ENCODE data around the gene AIFM2.
"Not testable (repeated sequence)": the region's sequence is repeated elsewhere in the genome, so short reads cannot be mapped to it uniquely, and the experiment has no call there.

The AIFM2 gene

GRCh38 chr10:70162892-70163201 is 30.2 kb upstream of the AIFM2 start:
- Histone ChIP-seq H3K9me2 (replicated peaks; ENCODE audit: insufficient read depth, low read length) (no peaks in the 10 kb centered on the region), H3K4me1 (ENCODE audit: low read length) (peaks cover 27% of the 10 kb centered on the region), H3K27me3 (replicated peaks; ENCODE audit: insufficient read depth, low read length) (no peaks in the 10 kb centered on the region), H3K4me3 (ENCODE audit: low read length) (no peak overlapping the region), H4K20me1 (ENCODE audit: insufficient read depth, low read length) (peaks cover 19% of the 10 kb centered on the region; the same call in 1 of the 2 replicates), H3F3A (ENCODE audit: insufficient read depth, low read length) (peaks cover 4% of the 10 kb centered on the region; the same call in 1 of the 2 replicates), H3K9me3 (replicated peaks; ENCODE audit: insufficient read depth, low read length) (no peaks in the 10 kb centered on the region), H3K36me3 (replicated peaks; ENCODE audit: insufficient read depth, low read length) (peaks cover 16% of the 10 kb centered on the region), H3K27ac (ENCODE audit: low read length) (no peak overlapping the region), H3K4me2 (ENCODE audit: low read depth, low read length) (no peak overlapping the region), H3K79me2 (ENCODE audit: low read length) (peaks cover 92% of the 10 kb centered on the region), H3K9ac (ENCODE audit: low read length) (no peak overlapping the region), H2AFZ (ENCODE audit: low read length) (no peak overlapping the region)
- DNase-seq = no peak
- TF ChIP-seq, protein P1, sequence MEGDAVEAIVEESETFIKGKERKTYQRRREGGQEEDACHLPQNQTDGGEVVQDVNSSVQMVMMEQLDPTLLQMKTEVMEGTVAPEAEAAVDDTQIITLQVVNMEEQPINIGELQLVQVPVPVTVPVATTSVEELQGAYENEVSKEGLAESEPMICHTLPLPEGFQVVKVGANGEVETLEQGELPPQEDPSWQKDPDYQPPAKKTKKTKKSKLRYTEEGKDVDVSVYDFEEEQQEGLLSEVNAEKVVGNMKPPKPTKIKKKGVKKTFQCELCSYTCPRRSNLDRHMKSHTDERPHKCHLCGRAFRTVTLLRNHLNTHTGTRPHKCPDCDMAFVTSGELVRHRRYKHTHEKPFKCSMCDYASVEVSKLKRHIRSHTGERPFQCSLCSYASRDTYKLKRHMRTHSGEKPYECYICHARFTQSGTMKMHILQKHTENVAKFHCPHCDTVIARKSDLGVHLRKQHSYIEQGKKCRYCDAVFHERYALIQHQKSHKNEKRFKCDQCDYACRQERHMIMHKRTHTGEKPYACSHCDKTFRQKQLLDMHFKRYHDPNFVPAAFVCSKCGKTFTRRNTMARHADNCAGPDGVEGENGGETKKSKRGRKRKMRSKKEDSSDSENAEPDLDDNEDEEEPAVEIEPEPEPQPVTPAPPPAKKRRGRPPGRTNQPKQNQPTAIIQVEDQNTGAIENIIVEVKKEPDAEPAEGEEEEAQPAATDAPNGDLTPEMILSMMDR (IDR thresholded peaks at IDR 0.05; ENCODE audit: low read length) = no peak
- no peak for TF ChIP-seq EZH2phosphoT487 (IDR thresholded peaks at IDR 0.05; ENCODE audit: low read length)
- TF ChIP-seq EZH2 (optimal IDR thresholded peaks at IDR 0.05; ENCODE audit: low read depth, low read length) = no peak

DNA sequence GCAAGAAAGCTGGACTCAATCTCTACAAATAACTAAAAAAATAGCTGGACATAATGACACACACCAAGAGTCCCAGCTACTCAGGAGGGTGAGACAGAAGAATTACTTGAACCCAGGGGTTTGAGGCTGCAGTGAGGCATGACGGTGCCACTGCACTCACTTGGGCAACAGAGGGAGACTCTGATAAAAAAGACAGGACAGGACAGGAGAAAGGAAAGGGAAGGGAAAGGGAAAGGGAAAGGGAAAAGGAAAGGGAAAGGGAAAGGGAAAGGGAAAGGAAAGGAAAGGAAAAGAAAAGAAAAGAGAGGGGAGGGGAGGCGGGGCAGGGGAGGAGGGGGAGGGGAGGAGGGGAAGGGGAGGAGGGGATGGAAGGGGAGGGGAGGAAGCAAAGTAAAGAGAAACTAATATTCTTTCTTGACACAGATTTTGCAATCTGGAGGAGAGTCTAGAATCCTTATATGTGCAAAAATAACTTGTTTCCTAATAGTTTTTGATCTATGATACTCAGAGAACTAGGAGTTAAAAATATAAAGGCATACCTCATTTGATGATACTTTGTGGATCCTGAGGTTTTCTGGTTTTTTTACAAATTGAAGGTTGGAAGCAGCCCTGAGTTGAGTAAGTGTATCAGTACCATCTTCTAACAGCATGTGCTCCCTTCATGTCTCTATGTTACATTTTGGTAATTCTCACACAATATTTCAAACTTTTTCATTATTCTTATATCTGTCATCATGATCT is 29.7 kb upstream of the AIFM2 start:
- Histone ChIP-seq H3K36me3 (replicated peaks; ENCODE audit: insufficient read depth, low read length) (peaks cover 16% of the 10 kb centered on the region), H3K27me3 (replicated peaks; ENCODE audit: insufficient read depth, low read length) (no peaks in the 10 kb centered on the region), H3K4me1 (ENCODE audit: low read length) (peaks cover 27% of the 10 kb centered on the region), H3K79me2 (ENCODE audit: low read length) (peaks cover 89% of the 10 kb centered on the region), H3K27ac (ENCODE audit: low read length) (no peak overlapping the region), H3K9ac (ENCODE audit: low read length) (no peak overlapping the region), H3K9me3 (replicated peaks; ENCODE audit: insufficient read depth, low read length) (no peaks in the 10 kb centered on the region), H4K20me1 (ENCODE audit: insufficient read depth, low read length) (peaks cover 19% of the 10 kb centered on the region; the same call in 1 of the 2 replicates), H3K4me3 (ENCODE audit: low read length) (no peak overlapping the region), H3K9me2 (replicated peaks; ENCODE audit: insufficient read depth, low read length) (no peaks in the 10 kb centered on the region), H2AFZ (ENCODE audit: low read length) (no peak overlapping the region), H3K4me2 (ENCODE audit: low read depth, low read length) (no peak overlapping the region), H3F3A (ENCODE audit: insufficient read depth, low read length) (peaks cover 4% of the 10 kb centered on the region; the same call in 1 of the 2 replicates)
- TF ChIP-seq EZH2 (optimal IDR thresholded peaks at IDR 0.05; ENCODE audit: low read depth, low read length) (no peak), EZH2phosphoT487 (IDR thresholded peaks at IDR 0.05; ENCODE audit: low read length) (no peak)
- TF ChIP-seq, protein P1 (IDR thresholded peaks at IDR 0.05; ENCODE audit: low read length) = no peak
- DNase-seq = no peak

DNA sequence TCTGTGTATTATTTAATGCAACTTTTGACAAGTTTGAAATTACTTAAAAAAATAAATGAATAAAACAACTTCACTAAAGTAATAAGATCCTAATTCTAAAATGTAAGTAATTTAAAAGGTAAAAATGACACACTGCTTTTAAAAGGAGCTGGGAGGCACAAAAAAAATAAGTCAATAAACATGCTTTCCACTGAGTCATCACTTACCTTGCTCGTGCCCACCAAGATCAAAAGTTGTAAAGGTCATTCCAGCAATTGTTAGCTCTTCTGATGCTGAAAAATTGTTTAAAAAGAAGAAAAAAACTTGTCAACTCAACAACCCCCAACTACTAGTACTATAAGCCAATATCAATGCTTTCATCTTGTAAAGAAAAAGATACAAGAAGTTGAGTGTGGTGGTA is 28.2 kb upstream of the AIFM2 start:
- Histone ChIP-seq H4K20me1 (ENCODE audit: insufficient read depth, low read length) (peaks cover 19% of the 10 kb centered on the region; the same call in 1 of the 2 replicates), H3K27me3 (replicated peaks; ENCODE audit: insufficient read depth, low read length) (no peaks in the 10 kb centered on the region), H3K9me2 (replicated peaks; ENCODE audit: insufficient read depth, low read length) (no peaks in the 10 kb centered on the region), H3K27ac (ENCODE audit: low read length) (no peak overlapping the region), H2AFZ (ENCODE audit: low read length) (no peak overlapping the region), H3K79me2 (ENCODE audit: low read length) (peaks cover 74% of the 10 kb centered on the region), H3K9me3 (replicated peaks; ENCODE audit: insufficient read depth, low read length) (no peaks in the 10 kb centered on the region), H3K4me2 (ENCODE audit: low read depth, low read length) (no peak overlapping the region), H3K36me3 (replicated peaks; ENCODE audit: insufficient read depth, low read length) (peaks cover 16% of the 10 kb centered on the region), H3K4me1 (ENCODE audit: low read length) (peaks cover 24% of the 10 kb centered on the region), H3K9ac (ENCODE audit: low read length) (no peak overlapping the region), H3F3A (ENCODE audit: insufficient read depth, low read length) (peaks cover 4% of the 10 kb centered on the region; the same call in 1 of the 2 replicates), H3K4me3 (ENCODE audit: low read length) (no peak overlapping the region)
- DNase-seq = no peak
- TF ChIP-seq EZH2 (optimal IDR thresholded peaks at IDR 0.05; ENCODE audit: low read depth, low read length) = no peak
- TF ChIP-seq EZH2phosphoT487 (IDR thresholded peaks at IDR 0.05; ENCODE audit: low read length) = no peak
- TF ChIP-seq, protein P1 (IDR thresholded peaks at IDR 0.05; ENCODE audit: low read length) = no peak

GRCh38 chr10:70159366-70159765 is 26.7 kb upstream of the AIFM2 start:
- H3K4me1 ChIP-seq (ENCODE audit: low read length) = peaks cover 12% of the 10 kb centered on the region

More at GRCh38 chr10:70159366-70159765, 26.7 kb upstream of the AIFM2 start:
- Histone ChIP-seq H4K20me1 (ENCODE audit: insufficient read depth, low read length) (peaks cover 18% of the 10 kb centered on the region; the same call in 1 of the 2 replicates), H3K36me3 (replicated peaks; ENCODE audit: insufficient read depth, low read length) (peaks cover 16% of the 10 kb centered on the region), H3K79me2 (ENCODE audit: low read length) (peaks cover 61% of the 10 kb centered on the region)
- not testable (repeated sequence) for H3K9me3 ChIP-seq (replicated peaks; ENCODE audit: insufficient read depth, low read length); H3K4me3 ChIP-seq (ENCODE audit: low read length); H3F3A ChIP-seq (ENCODE audit: insufficient read depth, low read length); H3K9ac ChIP-seq (ENCODE audit: low read length); H3K27me3 ChIP-seq (replicated peaks; ENCODE audit: insufficient read depth, low read length); DNase-seq; H3K4me2 ChIP-seq (ENCODE audit: low read depth, low read length); H3K27ac ChIP-seq (ENCODE audit: low read length); H2AFZ ChIP-seq (ENCODE audit: low read length); H3K9me2 ChIP-seq (replicated peaks; ENCODE audit: insufficient read depth, low read length)
